Neural cell (in vitro differentiated cells): Measurements from ENCODE around the gene ZNF264. TPM values are rescaled to one million over a fixed set of nuclear protein-coding genes. Genes with fewer than 3 reads are reported as not detected.

Experiments
- H2AFZ ChIP-seq: fragments of 200-600, 300-800 bp; sonication (generic), shearing (Covaris generic); 2 replicates; pipeline ENCODE4 v1.6.0; 2014; ENCODE audit warnings: low read depth, mild to moderate bottlenecking, antibody characterized with exemption, low read length, moderate library complexity
- H3F3A ChIP-seq: fragments of 200-600 bp; shearing (Covaris generic); 2 replicates; pipeline ENCODE4 v1.6.1; 2016; ENCODE audit warnings: mild to moderate bottlenecking, moderate library complexity, mixed read lengths, antibody characterized with exemption, low read length; ENCODE audit not compliant: insufficient read depth, poor library complexity, severe bottlenecking
- H3K27ac ChIP-seq: fragments of 200-600, 300-800 bp; sonication (generic), shearing (Covaris generic); 2 replicates; pipeline ENCODE4 v1.5.1; 2014; ENCODE audit warnings: mild to moderate bottlenecking, low read length, moderate library complexity
- H3K27me3 ChIP-seq: fragments of 300-800, 200-600 bp; sonication (generic), shearing (Covaris generic); 2 replicates; pipeline ENCODE4 v1.6.0; 2014; ENCODE audit warnings: mild to moderate bottlenecking, low read depth, low read length, moderate library complexity; ENCODE audit not compliant: insufficient read depth
- H3K36me3 ChIP-seq: fragments of 300-800, 200-600 bp; sonication (generic), shearing (Covaris generic); 2 replicates; pipeline ENCODE4 v1.5.1; 2014; ENCODE audit warnings: mild to moderate bottlenecking, antibody characterized with exemption, low read length, moderate library complexity; ENCODE audit not compliant: insufficient read depth
- H3K4me2 ChIP-seq: fragments of 300-800, 200-600 bp; sonication (generic), shearing (Covaris generic); 2 replicates; pipeline ENCODE4 v1.6.0; 2014; ENCODE audit warnings: mild to moderate bottlenecking, low read length
- H3K4me3 ChIP-seq: fragments of 300-800, 200-600 bp; sonication (generic), shearing (Covaris generic); 2 replicates; pipeline ENCODE4 v1.5.1; 2014; ENCODE audit warnings: mild to moderate bottlenecking, low read length, moderate library complexity
- H3K79me2 ChIP-seq: fragments of 200-600 bp; shearing (Covaris generic); replicated peaks from 2 replicates; pipeline ENCODE4 v1.6.0; 2014; ENCODE audit warnings: mild to moderate bottlenecking, low read length, moderate library complexity; ENCODE audit not compliant: insufficient read depth
- H3K9ac ChIP-seq: fragments of 300-800, 200-600 bp; sonication (generic), shearing (Covaris generic); 2 replicates; pipeline ENCODE4 v1.6.1; 2016; ENCODE audit warnings: mild to moderate bottlenecking, low read length, mixed read lengths
- H3K9me2 ChIP-seq: fragments of 200-600 bp; shearing (Covaris generic); 2 replicates; pipeline ENCODE4 v1.6.1; 2016; ENCODE audit warnings: mild to moderate bottlenecking, low read length, mixed read lengths; ENCODE audit not compliant: insufficient read depth
- H3K9me3 ChIP-seq: fragments of 200-600, 300-800 bp; sonication (generic), shearing (Covaris generic); 2 replicates; pipeline ENCODE4 v1.6.1; 2016; ENCODE audit warnings: mild to moderate bottlenecking, mixed run types, low read length, moderate library complexity, mixed read lengths
- H4K20me1 ChIP-seq: fragments of 200-600 bp; shearing (Covaris generic); 2 replicates; pipeline ENCODE4 v1.6.1; 2016; ENCODE audit warnings: mild to moderate bottlenecking, mixed run types; ENCODE audit not compliant: insufficient read depth
- EP300 ChIP-seq: fragments of 450-650 bp; conservative IDR thresholded peaks from 2 replicates; pipeline ENCODE4 v1.6.1; 2014; ENCODE audit warnings: antibody characterized with exemption, mild to moderate bottlenecking, moderate library complexity; ENCODE audit not compliant: poor library complexity, severe bottlenecking
- EZH2 ChIP-seq: fragments of 200-600, 300-800 bp; shearing (Covaris generic), sonication (generic); IDR thresholded peaks from 2 replicates; pipeline ENCODE4 v1.6.1; 2014; ENCODE audit warnings: antibody characterized with exemption, low read length, borderline replicate concordance, mild to moderate bottlenecking; ENCODE audit not compliant: insufficient read depth, poor library complexity, severe bottlenecking
- MXI1 ChIP-seq: fragments of 450-650 bp; conservative IDR thresholded peaks from 2 replicates; pipeline ENCODE4 v1.6.1; 2014; ENCODE audit warnings: antibody characterized with exemption, mild to moderate bottlenecking; ENCODE audit not compliant: poor library complexity, severe bottlenecking
- POLR2AphosphoS5 ChIP-seq: IDR thresholded peaks from 2 replicates; pipeline ENCODE4 v1.6.1; 2012
- RAD21 ChIP-seq: fragments of 450-650 bp; conservative IDR thresholded peaks from 2 replicates; pipeline ENCODE4 v1.6.1; 2014; ENCODE audit warnings: antibody characterized with exemption, mild to moderate bottlenecking, moderate library complexity
- SMC3 ChIP-seq: fragments of 450-650 bp; conservative IDR thresholded peaks from 2 replicates; pipeline ENCODE4 v1.6.1; 2014; ENCODE audit warnings: antibody characterized with exemption, mild to moderate bottlenecking, moderate library complexity; ENCODE audit not compliant: poor library complexity
- TAF1 ChIP-seq: IDR thresholded peaks from 2 replicates; pipeline ENCODE4 v1.6.1; 2012; ENCODE audit warnings: low read depth
- polyA plus RNA-seq: library from polyadenylated mRNA; depleted of rRNA; stranded (reverse); fragments of >200 nt; gene quantifications from 2 replicates; pipeline ENCODE4 v1.2.3, GENCODE V29; 2014
- TF ChIP-seq, protein P1 (sequence below): fragments of 450-650 bp; IDR thresholded peaks from 2 replicates; pipeline ENCODE4 v1.5.1; 2014; ENCODE audit warnings: antibody characterized with exemption, mild to moderate bottlenecking, moderate library complexity; ENCODE audit not compliant: poor library complexity, severe bottlenecking
- TF ChIP-seq, protein P2 (sequence below): IDR thresholded peaks from 2 replicates; pipeline ENCODE4 v1.6.1; 2012; ENCODE audit warnings: borderline replicate concordance

ZNF264 gene
- polyA plus RNA-seq, 1 donor from 2014 or later = 10.4 TPM

DNA sequence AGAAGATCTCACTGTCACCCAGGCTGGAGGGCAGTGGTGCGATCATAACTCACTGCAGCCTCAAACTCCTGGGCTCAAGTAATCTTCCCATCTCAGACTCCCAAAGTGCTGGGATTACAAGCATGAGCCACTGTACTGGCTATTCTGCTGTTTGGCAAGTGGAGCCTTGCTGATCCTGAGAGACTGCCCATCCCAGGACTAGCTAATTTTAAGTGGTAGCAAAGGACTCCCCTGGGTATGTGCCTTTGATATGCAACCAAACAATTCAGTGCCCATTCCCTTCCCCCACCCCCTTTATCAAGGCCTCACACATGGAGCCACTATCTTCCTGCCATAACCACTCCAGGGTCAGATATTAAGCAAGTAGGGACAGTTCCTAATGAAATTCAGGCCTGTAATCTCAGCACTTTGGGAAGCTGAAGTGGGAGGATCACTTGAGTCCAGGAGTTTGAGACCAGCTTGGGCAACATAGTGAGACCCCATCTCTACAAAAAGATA, 72.0 kb downstream of the ZNF264 start:
- Histone ChIP-seq H4K20me1 (no peaks in the 10 kb centered on the region), H3K27me3 (no peaks in the 10 kb centered on the region), H3K79me2 (no peaks in the 10 kb centered on the region), H3K4me3 (no peak overlapping the region), H3K9me2 (no peaks in the 10 kb centered on the region), H3F3A (no peaks in the 10 kb centered on the region), H3K27ac (no peak overlapping the region), H3K36me3 (no peaks in the 10 kb centered on the region), H2AFZ (no peak overlapping the region), H3K9ac (no peak overlapping the region), H3K4me2 (no peak overlapping the region), H3K9me3 (no peaks in the 10 kb centered on the region)
- TF ChIP-seq POLR2AphosphoS5 = no peak
- TF ChIP-seq EZH2 = no peak
- TF ChIP-seq, protein P1, sequence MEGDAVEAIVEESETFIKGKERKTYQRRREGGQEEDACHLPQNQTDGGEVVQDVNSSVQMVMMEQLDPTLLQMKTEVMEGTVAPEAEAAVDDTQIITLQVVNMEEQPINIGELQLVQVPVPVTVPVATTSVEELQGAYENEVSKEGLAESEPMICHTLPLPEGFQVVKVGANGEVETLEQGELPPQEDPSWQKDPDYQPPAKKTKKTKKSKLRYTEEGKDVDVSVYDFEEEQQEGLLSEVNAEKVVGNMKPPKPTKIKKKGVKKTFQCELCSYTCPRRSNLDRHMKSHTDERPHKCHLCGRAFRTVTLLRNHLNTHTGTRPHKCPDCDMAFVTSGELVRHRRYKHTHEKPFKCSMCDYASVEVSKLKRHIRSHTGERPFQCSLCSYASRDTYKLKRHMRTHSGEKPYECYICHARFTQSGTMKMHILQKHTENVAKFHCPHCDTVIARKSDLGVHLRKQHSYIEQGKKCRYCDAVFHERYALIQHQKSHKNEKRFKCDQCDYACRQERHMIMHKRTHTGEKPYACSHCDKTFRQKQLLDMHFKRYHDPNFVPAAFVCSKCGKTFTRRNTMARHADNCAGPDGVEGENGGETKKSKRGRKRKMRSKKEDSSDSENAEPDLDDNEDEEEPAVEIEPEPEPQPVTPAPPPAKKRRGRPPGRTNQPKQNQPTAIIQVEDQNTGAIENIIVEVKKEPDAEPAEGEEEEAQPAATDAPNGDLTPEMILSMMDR = no peak
- no peak for TF ChIP-seq RAD21
- TF ChIP-seq, protein P2, sequence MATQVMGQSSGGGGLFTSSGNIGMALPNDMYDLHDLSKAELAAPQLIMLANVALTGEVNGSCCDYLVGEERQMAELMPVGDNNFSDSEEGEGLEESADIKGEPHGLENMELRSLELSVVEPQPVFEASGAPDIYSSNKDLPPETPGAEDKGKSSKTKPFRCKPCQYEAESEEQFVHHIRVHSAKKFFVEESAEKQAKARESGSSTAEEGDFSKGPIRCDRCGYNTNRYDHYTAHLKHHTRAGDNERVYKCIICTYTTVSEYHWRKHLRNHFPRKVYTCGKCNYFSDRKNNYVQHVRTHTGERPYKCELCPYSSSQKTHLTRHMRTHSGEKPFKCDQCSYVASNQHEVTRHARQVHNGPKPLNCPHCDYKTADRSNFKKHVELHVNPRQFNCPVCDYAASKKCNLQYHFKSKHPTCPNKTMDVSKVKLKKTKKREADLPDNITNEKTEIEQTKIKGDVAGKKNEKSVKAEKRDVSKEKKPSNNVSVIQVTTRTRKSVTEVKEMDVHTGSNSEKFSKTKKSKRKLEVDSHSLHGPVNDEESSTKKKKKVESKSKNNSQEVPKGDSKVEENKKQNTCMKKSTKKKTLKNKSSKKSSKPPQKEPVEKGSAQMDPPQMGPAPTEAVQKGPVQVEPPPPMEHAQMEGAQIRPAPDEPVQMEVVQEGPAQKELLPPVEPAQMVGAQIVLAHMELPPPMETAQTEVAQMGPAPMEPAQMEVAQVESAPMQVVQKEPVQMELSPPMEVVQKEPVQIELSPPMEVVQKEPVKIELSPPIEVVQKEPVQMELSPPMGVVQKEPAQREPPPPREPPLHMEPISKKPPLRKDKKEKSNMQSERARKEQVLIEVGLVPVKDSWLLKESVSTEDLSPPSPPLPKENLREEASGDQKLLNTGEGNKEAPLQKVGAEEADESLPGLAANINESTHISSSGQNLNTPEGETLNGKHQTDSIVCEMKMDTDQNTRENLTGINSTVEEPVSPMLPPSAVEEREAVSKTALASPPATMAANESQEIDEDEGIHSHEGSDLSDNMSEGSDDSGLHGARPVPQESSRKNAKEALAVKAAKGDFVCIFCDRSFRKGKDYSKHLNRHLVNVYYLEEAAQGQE = no peak
- TF ChIP-seq MXI1 = no peak
- no peak for TF ChIP-seq SMC3
- no peak for TF ChIP-seq EP300
- no peak for TF ChIP-seq TAF1

DNA sequence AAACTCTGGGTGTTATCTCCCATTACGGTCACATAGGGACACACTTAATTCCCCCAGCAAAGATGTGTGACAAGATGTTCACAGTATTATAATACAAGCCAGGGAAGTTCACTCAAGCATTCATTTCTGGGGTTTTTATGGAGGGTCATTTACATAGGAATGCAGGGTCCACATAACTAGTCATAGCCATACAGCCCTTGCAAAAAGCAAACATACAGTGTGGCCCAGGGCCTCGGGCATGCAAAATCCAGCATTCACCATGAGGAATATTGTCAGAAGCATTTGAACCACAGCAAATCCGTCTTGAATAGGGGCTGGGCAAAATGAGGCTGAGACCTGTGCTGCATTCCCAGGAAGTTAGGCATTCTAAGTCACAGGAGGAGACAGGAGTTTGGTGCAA, 76.0 kb downstream of the ZNF264 start:
- Histone ChIP-seq H3K9me2 (no peaks in the 10 kb centered on the region), H3K9ac (no peak overlapping the region), H3K27me3 (no peaks in the 10 kb centered on the region), H3K9me3 (no peaks in the 10 kb centered on the region), H4K20me1 (no peaks in the 10 kb centered on the region), H3K36me3 (no peaks in the 10 kb centered on the region), H3F3A (no peaks in the 10 kb centered on the region), H3K4me3 (no peak overlapping the region), H3K79me2 (no peaks in the 10 kb centered on the region), H3K4me2 (no peak overlapping the region), H3K27ac (no peak overlapping the region), H2AFZ (no peak overlapping the region)
- TF ChIP-seq EZH2 (no peak), POLR2AphosphoS5 (no peak), EP300 (no peak), SMC3 (no peak), RAD21 (no peak), TAF1 (no peak), MXI1 (no peak)
- TF ChIP-seq, protein P1 = no peak
- TF ChIP-seq, protein P2 = no peak
